Ascending aorta (tissue), 2 donors: ENCODE results near the gene PPP2R5A. TPM values are rescaled to one million over a fixed set of nuclear protein-coding genes. Genes with fewer than 3 reads are reported as not detected.

Experiments used
- DNase-seq, 2 donors: peaks; one replicate each; pipeline ENCODE4 v3.0.0-alpha.2; 2019; ENCODE audit warnings: low spot score in 2 of 2
- H3K27ac ChIP-seq, 2 donors: fragments of 200-600 bp; sonication (generic); one replicate each; pipeline ENCODE4 v1.5.1; 2016 to 2017; ENCODE audit warnings: mild to moderate bottlenecking in 1 of 2
- H3K27me3 ChIP-seq: fragments of 200-600 bp; sonication (generic); one replicate; pipeline ENCODE4 v1.5.1; 2017
- H3K36me3 ChIP-seq, 2 donors: fragments of 200-600 bp; sonication (generic); one replicate each; pipeline ENCODE4 v1.5.1; 2016
- H3K4me1 ChIP-seq, 2 donors: fragments of 200-600 bp; sonication (generic); one replicate each; pipeline ENCODE4 v1.5.1; 2016 to 2017; ENCODE audit warnings: mild to moderate bottlenecking in 1 of 2
- H3K4me3 ChIP-seq, 2 donors: fragments of 200-600 bp; sonication (generic); one replicate each; pipeline ENCODE4 v1.5.1; 2016 to 2017; ENCODE audit warnings: mild to moderate bottlenecking in 1 of 2
- H3K9me3 ChIP-seq, 2 donors: fragments of 200-600 bp; sonication (generic); one replicate each; pipeline ENCODE4 v1.5.1; 2016
- intact Hi-C: fragments of 100-400 bp; cut with DNase I; formaldehyde crosslinking; loops from one replicate; pipeline ENCODE4 v1.15.1; 2023
- total RNA-seq: library from RNA; depleted of rRNA; stranded (reverse); fragments of >200 nt; gene quantifications from one replicate; pipeline ENCODE4 v1.1.0, GENCODE V29; 2016
- TF ChIP-seq, protein P1 (sequence below), 3 experiments: fragments of 200-600 bp in 2 of 3; fragments of 450-650 bp in 1 of 3; sonication (generic) in 2 of 3; IDR thresholded peaks; one replicate each; pipeline ENCODE4 v1.5.1; 2016 to 2019; ENCODE audit warnings: antibody characterized with exemption in 3 of 3, mild to moderate bottlenecking in 1 of 3, moderate library complexity in 1 of 3

PPP2R5A gene
- total RNA-seq, 1 donor from 2014 or later = 64.7 TPM

DNA sequence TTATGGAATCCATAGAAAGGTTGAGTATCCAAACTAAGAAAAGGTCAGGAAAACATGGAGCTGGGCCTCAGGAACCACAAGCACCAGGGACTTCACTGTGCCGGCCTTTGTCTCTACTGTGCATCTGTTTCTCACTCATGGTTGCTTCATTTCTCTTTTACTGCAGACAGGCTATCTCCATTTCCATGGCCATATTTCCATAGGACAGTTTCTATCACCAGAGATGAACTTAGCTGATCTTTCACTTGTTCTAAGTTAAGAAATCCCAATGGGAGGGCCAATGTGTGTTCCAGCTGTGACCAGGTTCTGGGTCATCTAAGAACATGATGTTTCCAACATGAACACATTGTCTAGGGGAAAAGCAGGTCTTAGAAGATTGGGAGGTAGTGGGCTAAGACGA lies 43.7 kb upstream of the PPP2R5A start:
- Histone ChIP-seq H3K36me3 (no peaks in the 10 kb centered on the region), H3K9me3 (no peaks in the 10 kb centered on the region), H3K27ac (no peak overlapping the region), H3K27me3 (no peaks in the 10 kb centered on the region), H3K4me1 (peaks cover 0 to 5% of the 10 kb centered on the region in 2 donors), H3K4me3 (no peak overlapping the region)
- no peak for DNase-seq
- TF ChIP-seq, protein P1, sequence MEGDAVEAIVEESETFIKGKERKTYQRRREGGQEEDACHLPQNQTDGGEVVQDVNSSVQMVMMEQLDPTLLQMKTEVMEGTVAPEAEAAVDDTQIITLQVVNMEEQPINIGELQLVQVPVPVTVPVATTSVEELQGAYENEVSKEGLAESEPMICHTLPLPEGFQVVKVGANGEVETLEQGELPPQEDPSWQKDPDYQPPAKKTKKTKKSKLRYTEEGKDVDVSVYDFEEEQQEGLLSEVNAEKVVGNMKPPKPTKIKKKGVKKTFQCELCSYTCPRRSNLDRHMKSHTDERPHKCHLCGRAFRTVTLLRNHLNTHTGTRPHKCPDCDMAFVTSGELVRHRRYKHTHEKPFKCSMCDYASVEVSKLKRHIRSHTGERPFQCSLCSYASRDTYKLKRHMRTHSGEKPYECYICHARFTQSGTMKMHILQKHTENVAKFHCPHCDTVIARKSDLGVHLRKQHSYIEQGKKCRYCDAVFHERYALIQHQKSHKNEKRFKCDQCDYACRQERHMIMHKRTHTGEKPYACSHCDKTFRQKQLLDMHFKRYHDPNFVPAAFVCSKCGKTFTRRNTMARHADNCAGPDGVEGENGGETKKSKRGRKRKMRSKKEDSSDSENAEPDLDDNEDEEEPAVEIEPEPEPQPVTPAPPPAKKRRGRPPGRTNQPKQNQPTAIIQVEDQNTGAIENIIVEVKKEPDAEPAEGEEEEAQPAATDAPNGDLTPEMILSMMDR (IDR thresholded peaks at IDR 0.05) = no peak
- intact Hi-C loops = no loop called here

- no peak overlapping the region for H3K4me3 ChIP-seq
- no peak for DNase-seq
- H3K27ac ChIP-seq = peak overlapping the region in 1 of 2 donors; percentile 34
- TF ChIP-seq, protein P1 (IDR thresholded peaks at IDR 0.05) = no peak
- intact Hi-C loops = no loop called here
- no peaks in the 10 kb centered on the region for H3K27me3 ChIP-seq
- no peaks in the 10 kb centered on the region for H3K36me3 ChIP-seq
- peaks cover 0 to 5% of the 10 kb centered on the region in 2 donors for H3K4me1 ChIP-seq
- H3K9me3 ChIP-seq = no peaks in the 10 kb centered on the region
These were observed 43.3 kb upstream of the PPP2R5A start for GRCh38 chr1:212241957-212242287.

GRCh38 chr1:212242288-212242984 lies 42.8 kb upstream of the PPP2R5A start:
- no peaks in the 10 kb centered on the region for H3K9me3 ChIP-seq
- TF ChIP-seq, protein P1 (IDR thresholded peaks at IDR 0.05) = no peak
- H3K4me1 ChIP-seq = peaks cover 0 to 5% of the 10 kb centered on the region in 2 donors
- no peak for DNase-seq
- intact Hi-C loops = no loop called here
- no peak overlapping the region for H3K4me3 ChIP-seq
- peak overlapping the region in 1 of 2 donors; percentile 34 for H3K27ac ChIP-seq
- H3K27me3 ChIP-seq = no peaks in the 10 kb centered on the region
- no peaks in the 10 kb centered on the region for H3K36me3 ChIP-seq

DNA sequence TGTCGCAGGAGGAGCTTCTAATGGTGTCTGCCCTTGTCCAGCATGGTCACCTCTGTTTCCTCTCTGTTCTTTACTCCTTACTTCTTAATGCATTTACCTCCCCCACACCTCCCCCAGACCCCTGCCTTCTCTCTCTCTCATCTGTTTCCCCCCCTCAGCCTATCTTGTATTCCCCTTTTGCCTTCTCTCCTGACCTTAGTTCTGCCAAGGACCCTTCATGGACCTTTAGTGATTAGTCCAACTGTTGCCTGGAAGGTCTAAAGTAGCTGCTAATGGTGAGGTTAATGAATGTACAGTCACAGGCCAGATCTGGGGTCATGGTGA lies 42.3 kb upstream of the PPP2R5A start:
- Histone ChIP-seq H3K27ac (no peak overlapping the region), H3K4me1 (peaks cover 0 to 5% of the 10 kb centered on the region in 2 donors), H3K27me3 (no peaks in the 10 kb centered on the region), H3K4me3 (no peak overlapping the region), H3K36me3 (no peaks in the 10 kb centered on the region), H3K9me3 (no peaks in the 10 kb centered on the region)
- intact Hi-C loops = no loop called here
- no peak for DNase-seq
- TF ChIP-seq, protein P1 (IDR thresholded peaks at IDR 0.05) = no peak

GRCh38 chr1:212244441-212244840 lies 40.8 kb upstream of the PPP2R5A start:
- H3K4me3 ChIP-seq = no peak overlapping the region
- no peaks in the 10 kb centered on the region for H3K27me3 ChIP-seq
- TF ChIP-seq, protein P1 (IDR thresholded peaks at IDR 0.05) = no peak
- no peaks in the 10 kb centered on the region for H3K9me3 ChIP-seq
- H3K27ac ChIP-seq = no peak overlapping the region
- intact Hi-C loops = no loop called here
- H3K36me3 ChIP-seq = no peaks in the 10 kb centered on the region
- H3K4me1 ChIP-seq = no peaks in the 10 kb centered on the region
- DNase-seq = no peak
